Activated CD4-positive, alpha-beta T cell treated with anti-CD3 and anti-CD28 coated beads, Interleukin-2, amount 10 ng/mL, durations not matched to agents 24 days and 14 days (primary cell): ENCODE results near the gene MFSD2A. TPM values are rescaled to one million over a fixed set of nuclear protein-coding genes. Genes with fewer than 3 reads are reported as not detected.

Experiments
- DNase-seq: peaks from one replicate; pipeline ENCODE4 v3.0.0; 2022
- H3K27ac Mint-ChIP-seq: one replicate; pipeline ENCODE4 v1.8.0; 2022; ENCODE audit warnings: mild to moderate bottlenecking, mixed read lengths
- H3K27me3 Mint-ChIP-seq: one replicate; pipeline ENCODE4 v1.8.0; 2022; ENCODE audit warnings: mixed read lengths
- H3K36me3 Mint-ChIP-seq: one replicate; pipeline ENCODE4 v1.8.0; 2022; ENCODE audit warnings: low read depth, mild to moderate bottlenecking, mixed read lengths
- H3K4me1 Mint-ChIP-seq: one replicate; pipeline ENCODE4 v1.8.0; 2021; ENCODE audit warnings: mixed read lengths
- H3K4me3 Mint-ChIP-seq: one replicate; pipeline ENCODE4 v1.8.0; 2022; ENCODE audit warnings: mild to moderate bottlenecking, moderate library complexity, mixed read lengths
- H3K9me3 Mint-ChIP-seq: one replicate; pipeline ENCODE4 v1.8.0; 2021; ENCODE audit warnings: mixed read lengths
- intact Hi-C: fragments of 100-400 bp; cut with micrococcal nuclease; formaldehyde crosslinking; loops from one replicate; pipeline ENCODE4 v1.15.1; 2023
- total RNA-seq: library from RNA; stranded (reverse); gene quantifications from 2 replicates; pipeline ENCODE4 v1.2.3, GENCODE V29; 2022

Gene MFSD2A
- total RNA-seq, 1 donor from 2014 or later = 49.7 TPM

GRCh38 chr1:39927538-39927937 is 27.4 kb upstream of the MFSD2A start:
- DNase-seq = no peak
- Mint-ChIP-seq H3K4me1 (peaks cover 3% of the 10 kb centered on the region), H3K4me3 (no peak overlapping the region), H3K36me3 (no peaks in the 10 kb centered on the region), H3K9me3 (no peaks in the 10 kb centered on the region), H3K27me3 (no peaks in the 10 kb centered on the region), H3K27ac (no peak overlapping the region)
- intact Hi-C loops = no loop called here

DNA sequence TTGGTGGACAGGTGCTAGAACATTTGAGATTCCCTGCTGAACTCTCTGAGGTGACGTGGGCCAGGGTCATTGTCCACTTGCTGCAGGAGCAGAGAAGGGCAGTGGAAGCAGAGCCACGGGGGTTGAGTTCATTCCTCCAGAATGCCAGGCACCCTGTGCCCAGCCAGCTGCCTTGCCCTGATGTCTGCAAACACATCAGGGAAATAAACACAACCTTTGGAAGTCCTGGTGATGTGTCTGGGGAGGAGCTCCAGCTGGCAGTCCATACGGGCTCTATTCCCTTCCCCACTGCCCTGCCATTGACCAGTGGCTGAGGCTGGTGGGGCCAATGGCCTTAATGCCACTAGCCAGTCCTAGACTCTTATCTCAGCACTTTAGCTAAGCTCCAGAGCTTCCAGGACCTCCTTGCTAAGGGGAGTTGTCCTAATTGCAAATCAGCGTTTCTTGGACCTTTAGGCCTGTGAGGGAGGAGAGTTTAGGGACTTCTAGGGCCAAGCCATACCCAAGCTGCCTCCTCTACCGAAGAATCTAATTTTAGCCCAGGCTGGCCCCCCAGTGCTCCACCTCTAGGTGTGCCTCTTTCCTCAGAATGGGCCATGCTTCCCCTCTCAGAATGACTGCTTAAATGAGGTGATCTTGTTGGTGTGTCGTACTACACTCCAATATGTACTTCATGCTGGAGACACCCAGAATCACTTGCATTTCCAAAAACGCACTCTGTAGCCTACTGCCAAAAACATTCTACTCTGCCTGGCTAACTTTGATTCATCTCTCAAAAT is 25.9 kb upstream of the MFSD2A start:
- intact Hi-C loops = no loop called here
- H3K4me1 Mint-ChIP-seq = peaks cover 3% of the 10 kb centered on the region
- no peak overlapping the region for H3K27ac Mint-ChIP-seq
- H3K4me3 Mint-ChIP-seq = no peak overlapping the region
- H3K9me3 Mint-ChIP-seq = no peaks in the 10 kb centered on the region
- no peaks in the 10 kb centered on the region for H3K27me3 Mint-ChIP-seq
- no peak for DNase-seq
- no peaks in the 10 kb centered on the region for H3K36me3 Mint-ChIP-seq

DNA sequence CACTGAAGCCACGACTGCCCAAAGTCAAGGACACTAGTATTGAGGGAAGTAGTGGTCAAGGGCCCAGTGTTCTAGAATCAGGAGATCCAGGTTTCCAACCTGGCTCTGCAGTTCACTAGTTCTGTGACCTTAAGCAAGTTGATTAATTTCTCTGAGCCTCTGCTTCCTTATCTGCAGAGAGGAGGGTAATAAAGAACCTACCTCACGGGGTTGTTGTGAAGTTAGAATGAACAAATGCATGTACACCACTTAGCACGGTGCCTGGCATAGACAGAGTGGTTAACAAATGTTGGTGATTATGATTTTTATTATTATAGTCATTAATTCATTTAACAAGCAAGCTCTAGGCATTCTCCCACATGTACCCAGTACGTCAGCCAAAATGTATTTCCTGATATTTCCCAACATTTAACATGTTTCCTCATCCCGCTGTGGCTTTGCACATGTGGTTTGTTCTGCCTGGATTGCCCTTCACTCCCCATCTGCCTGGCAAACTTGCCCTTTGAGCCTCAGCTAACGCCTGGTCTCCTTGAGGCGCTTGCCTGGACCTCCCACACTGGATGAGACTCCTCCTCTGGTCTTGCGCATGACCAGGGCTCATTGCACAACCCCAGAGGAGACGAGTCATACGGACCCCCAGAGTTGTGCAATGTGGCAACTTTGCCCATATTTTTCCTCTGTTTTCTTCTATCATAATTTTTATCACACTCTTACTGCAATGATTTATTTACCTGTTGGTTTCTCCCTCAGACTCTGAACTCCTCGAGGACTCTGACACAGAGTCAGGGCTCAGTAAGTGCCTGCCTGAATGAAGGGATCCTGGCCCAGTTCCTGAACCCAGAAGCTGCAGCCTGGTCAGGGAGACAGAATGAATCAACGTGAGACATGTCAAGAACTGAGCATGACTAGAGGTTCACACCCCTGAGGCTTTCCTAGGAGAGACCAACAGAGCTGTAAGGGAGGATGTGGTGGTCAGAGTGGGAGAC is 20.7 kb upstream of the MFSD2A start:
- H3K4me1 Mint-ChIP-seq = peaks cover 3% of the 10 kb centered on the region

DNA sequence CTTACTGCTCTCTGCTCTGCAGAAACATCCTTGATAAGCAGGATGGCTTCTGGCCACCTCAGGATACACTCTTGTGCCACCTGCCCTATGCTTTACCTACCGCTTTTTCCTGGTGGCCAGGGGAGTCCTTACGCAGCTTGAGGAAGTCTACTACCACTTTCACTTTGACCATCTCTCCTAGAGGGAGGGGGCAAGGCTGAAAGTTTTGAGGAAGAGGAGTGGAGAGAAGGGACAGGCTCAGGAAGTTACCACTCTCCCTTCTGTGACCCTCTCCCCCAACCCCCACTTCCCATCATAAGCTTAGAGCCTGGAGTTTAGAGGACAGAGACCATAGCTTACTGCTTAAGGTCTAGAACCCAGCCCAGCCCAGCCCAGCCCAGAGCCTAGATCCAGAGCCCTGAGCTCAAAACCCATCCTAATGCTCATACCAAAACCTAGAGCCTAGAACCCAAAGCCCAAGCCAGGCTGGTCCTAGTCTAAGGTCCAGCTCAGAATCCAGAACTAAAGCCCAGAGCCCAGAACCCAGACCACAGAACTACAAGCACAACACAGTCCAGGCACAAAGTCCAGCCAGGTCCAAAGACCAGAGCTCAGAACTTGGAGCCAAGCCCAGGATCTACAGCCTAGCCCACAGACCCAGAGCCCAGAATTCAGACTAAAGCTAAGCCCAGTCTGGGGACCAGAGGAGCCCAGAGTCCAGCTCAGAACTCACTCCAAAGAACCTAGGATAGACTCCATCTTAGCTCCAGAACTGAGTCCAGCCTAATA is 18.0 kb upstream of the MFSD2A start:
- Mint-ChIP-seq H3K27me3 (peaks cover 5% of the 10 kb centered on the region), H3K36me3 (no peaks in the 10 kb centered on the region), H3K9me3 (no peaks in the 10 kb centered on the region), H3K4me1 (peaks cover 3% of the 10 kb centered on the region), H3K27ac (no peak overlapping the region), H3K4me3 (no peak overlapping the region)
- no peak for DNase-seq
- intact Hi-C loops = no loop called here

More for the DNA sequence above, 20.7 kb upstream of the MFSD2A start:
- no peak overlapping the region for H3K4me3 Mint-ChIP-seq
- no peak for DNase-seq
- H3K9me3 Mint-ChIP-seq = no peaks in the 10 kb centered on the region
- H3K27me3 Mint-ChIP-seq = peaks cover 2% of the 10 kb centered on the region
- intact Hi-C loops = no loop called here
- no peaks in the 10 kb centered on the region for H3K36me3 Mint-ChIP-seq
- H3K27ac Mint-ChIP-seq = no peak overlapping the region

- Mint-ChIP-seq H3K27me3 (peaks cover 10% of the 10 kb centered on the region), H3K27ac (no peak overlapping the region), H3K4me3 (no peak overlapping the region), H3K36me3 (no peaks in the 10 kb centered on the region), H3K4me1 (peaks cover 3% of the 10 kb centered on the region), H3K9me3 (no peaks in the 10 kb centered on the region)
- DNase-seq = no peak
- intact Hi-C loops = no loop called here
Observed at GRCh38 chr1:39938856-39939255, 16.1 kb upstream of the MFSD2A start.

- no peaks in the 10 kb centered on the region for H3K9me3 Mint-ChIP-seq
- H3K4me1 Mint-ChIP-seq = peaks cover 5% of the 10 kb centered on the region
- peaks cover 8% of the 10 kb centered on the region for H3K27me3 Mint-ChIP-seq
- H3K4me3 Mint-ChIP-seq = no peak overlapping the region
- no peak overlapping the region for H3K27ac Mint-ChIP-seq
- DNase-seq = no peak
- H3K36me3 Mint-ChIP-seq = no peaks in the 10 kb centered on the region
- intact Hi-C loops = no loop called here
Observed at GRCh38 chr1:39940253-39940652, 14.7 kb upstream of the MFSD2A start.

GRCh38 chr1:39940980-39941871 is 13.7 kb upstream of the MFSD2A start:
- H3K4me3 Mint-ChIP-seq = no peak overlapping the region
- no peak for DNase-seq
- no peaks in the 10 kb centered on the region for H3K36me3 Mint-ChIP-seq
- intact Hi-C loops = no loop called here
- no peak overlapping the region for H3K27ac Mint-ChIP-seq
- peaks cover 5% of the 10 kb centered on the region for H3K4me1 Mint-ChIP-seq
- peaks cover 8% of the 10 kb centered on the region for H3K27me3 Mint-ChIP-seq
- no peaks in the 10 kb centered on the region for H3K9me3 Mint-ChIP-seq

DNA sequence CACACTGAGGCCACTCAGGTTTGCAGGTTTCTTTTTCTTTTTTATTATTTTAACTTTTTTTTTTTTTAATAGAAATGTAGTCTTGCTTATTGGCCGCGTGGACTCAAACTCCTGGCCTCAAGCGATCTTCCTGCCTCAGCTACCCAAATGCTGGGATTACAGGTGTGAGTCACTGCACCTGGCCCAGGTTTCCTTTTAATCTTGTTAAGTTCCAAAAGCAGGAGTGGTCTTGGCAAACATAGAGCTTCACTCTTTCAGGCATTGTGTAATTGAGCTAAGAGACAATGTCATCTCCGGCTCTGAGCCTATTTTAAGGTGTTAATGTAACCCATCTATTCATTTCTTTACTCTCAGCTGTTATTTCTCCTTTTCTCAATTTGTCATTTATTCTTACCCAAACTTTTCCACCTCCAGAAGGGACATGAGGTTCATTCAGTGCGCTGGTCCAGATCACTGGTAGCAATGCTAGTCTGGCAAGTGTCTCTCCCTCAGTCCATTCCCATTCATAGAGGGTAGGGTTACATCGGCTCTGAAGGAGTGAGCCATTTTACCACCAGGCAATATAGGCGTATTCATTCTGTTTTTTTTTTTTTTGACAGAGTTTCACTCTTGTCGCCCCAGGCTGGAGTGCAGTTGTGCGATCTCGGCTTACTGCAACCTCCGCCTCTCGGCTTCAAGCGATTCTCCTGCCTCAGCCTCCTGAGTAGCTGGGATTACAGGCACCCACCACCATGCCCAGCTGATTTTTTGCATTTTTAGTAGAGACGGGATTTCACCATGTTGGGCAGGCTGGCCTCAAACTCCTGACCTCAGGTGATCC is 11.3 kb upstream of the MFSD2A start:
- H3K27me3 Mint-ChIP-seq = peaks cover 8% of the 10 kb centered on the region
- H3K27ac Mint-ChIP-seq = no peak overlapping the region
- intact Hi-C loops = no loop called here
- H3K36me3 Mint-ChIP-seq = no peaks in the 10 kb centered on the region
- DNase-seq = no peak
- H3K4me3 Mint-ChIP-seq = no peak overlapping the region
- H3K9me3 Mint-ChIP-seq = no peaks in the 10 kb centered on the region
- H3K4me1 Mint-ChIP-seq = peaks cover 2% of the 10 kb centered on the region

- intact Hi-C loops = no loop called here
- DNase-seq = no peak
- no peak overlapping the region for H3K27ac Mint-ChIP-seq
- no peaks in the 10 kb centered on the region for H3K36me3 Mint-ChIP-seq
- H3K9me3 Mint-ChIP-seq = no peaks in the 10 kb centered on the region
- peaks cover 8% of the 10 kb centered on the region for H3K27me3 Mint-ChIP-seq
- no peak overlapping the region for H3K4me3 Mint-ChIP-seq
- H3K4me1 Mint-ChIP-seq = peaks cover 2% of the 10 kb centered on the region
Observed at GRCh38 chr1:39944410-39945112, 10.4 kb upstream of the MFSD2A start.

DNA sequence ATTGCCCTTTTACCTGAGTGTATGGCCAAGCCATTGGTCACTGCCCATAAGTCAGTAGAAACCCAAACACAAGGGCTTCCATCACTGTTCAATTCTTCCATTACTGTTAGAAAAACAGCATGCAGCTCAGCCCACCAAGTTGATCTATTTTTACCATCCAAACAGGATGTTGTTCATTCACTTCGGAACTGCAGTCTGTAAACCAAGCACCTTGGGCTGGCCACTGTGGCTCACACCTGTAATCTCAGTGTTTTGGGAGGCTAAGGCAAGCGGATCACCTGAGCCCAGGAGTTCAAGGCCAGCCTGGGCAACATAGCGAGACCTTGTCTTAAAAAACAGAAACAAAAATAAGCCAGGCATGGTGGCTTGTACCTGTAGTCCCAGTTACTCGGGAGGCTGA is 8.7 kb upstream of the MFSD2A start:
- Mint-ChIP-seq H3K9me3 (no peaks in the 10 kb centered on the region), H3K27me3 (peaks cover 8% of the 10 kb centered on the region), H3K36me3 (no peaks in the 10 kb centered on the region), H3K4me1 (peaks cover 6% of the 10 kb centered on the region), H3K27ac (no peak overlapping the region), H3K4me3 (no peak overlapping the region)
- intact Hi-C loops = no loop called here
- DNase-seq = no peak

DNA sequence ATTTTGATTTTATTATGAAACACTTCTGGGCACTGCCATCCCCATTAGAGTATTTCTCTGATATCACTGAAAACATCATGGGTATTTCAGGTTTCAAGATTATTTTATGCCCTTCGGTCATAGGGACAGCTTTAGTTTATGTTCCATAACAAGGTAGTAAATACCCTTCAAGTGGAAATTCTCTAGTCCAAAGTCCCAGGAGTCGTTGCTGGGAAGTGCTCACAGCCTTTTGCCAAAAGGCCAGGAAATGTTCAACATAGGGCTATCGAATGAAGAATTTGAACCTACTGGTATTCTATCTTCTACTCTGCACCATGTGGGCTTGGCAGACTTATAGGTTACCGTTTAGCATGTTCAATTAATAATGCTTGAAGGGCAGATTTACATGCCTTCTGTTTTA is 7.7 kb upstream of the MFSD2A start:
- peaks cover 6% of the 10 kb centered on the region for H3K4me1 Mint-ChIP-seq
- intact Hi-C loops = no loop called here
- H3K4me3 Mint-ChIP-seq = no peak overlapping the region
- H3K27me3 Mint-ChIP-seq = peaks cover 2% of the 10 kb centered on the region
- no peaks in the 10 kb centered on the region for H3K36me3 Mint-ChIP-seq
- H3K27ac Mint-ChIP-seq = no peak overlapping the region
- DNase-seq = no peak
- no peaks in the 10 kb centered on the region for H3K9me3 Mint-ChIP-seq

GRCh38 chr1:39949891-39950290 is 5.1 kb upstream of the MFSD2A start:
- H3K36me3 Mint-ChIP-seq = no peaks in the 10 kb centered on the region
- DNase-seq = no peak
- no peak overlapping the region for H3K27ac Mint-ChIP-seq
- peaks cover 9% of the 10 kb centered on the region for H3K27me3 Mint-ChIP-seq
- peaks cover 16% of the 10 kb centered on the region for H3K4me1 Mint-ChIP-seq
- H3K9me3 Mint-ChIP-seq = no peaks in the 10 kb centered on the region
- intact Hi-C loops = no loop called here
- no peak overlapping the region for H3K4me3 Mint-ChIP-seq
